GM23248 (cell line): ENCODE results near the gene ACTL6B.

Source experiments
- EZH2 ChIP-seq: fragments of 200-600 bp; sonication (generic); IDR thresholded peaks from 2 replicates; pipeline ENCODE4 v1.6.1; 2018; ENCODE audit warnings: antibody characterized with exemption, mild to moderate bottlenecking; ENCODE audit not compliant: insufficient read depth, poor library complexity, severe bottlenecking
- EZH2phosphoT487 ChIP-seq: fragments of 200-600 bp; sonication (generic); IDR thresholded peaks from 2 replicates; pipeline ENCODE4 v1.6.1; 2018; ENCODE audit warnings: antibody characterized with exemption, moderate library complexity, mild to moderate bottlenecking, low read depth; ENCODE audit not compliant: insufficient read depth

GRCh38 chr7:100603726-100604027 is 52.6 kb downstream of the ACTL6B start:
- TF ChIP-seq EZH2 (no peak), EZH2phosphoT487 (no peak)
